NCI-H2171 (cell line): ENCODE measurements around the gene USP4.
"Not testable (repeated sequence)": the region's sequence is repeated elsewhere in the genome, so short reads cannot be mapped to it uniquely, and the experiment has no call there.

Experiments used
- DNase-seq: peaks from one replicate; lab custom pipeline; 2025; lab: John Stamatoyannopoulos, UW

The USP4 gene

GRCh38 chr3:49349348-49350114 is 9.7 kb upstream of the USP4 start:
- DNase-seq, result no peak

DNA sequence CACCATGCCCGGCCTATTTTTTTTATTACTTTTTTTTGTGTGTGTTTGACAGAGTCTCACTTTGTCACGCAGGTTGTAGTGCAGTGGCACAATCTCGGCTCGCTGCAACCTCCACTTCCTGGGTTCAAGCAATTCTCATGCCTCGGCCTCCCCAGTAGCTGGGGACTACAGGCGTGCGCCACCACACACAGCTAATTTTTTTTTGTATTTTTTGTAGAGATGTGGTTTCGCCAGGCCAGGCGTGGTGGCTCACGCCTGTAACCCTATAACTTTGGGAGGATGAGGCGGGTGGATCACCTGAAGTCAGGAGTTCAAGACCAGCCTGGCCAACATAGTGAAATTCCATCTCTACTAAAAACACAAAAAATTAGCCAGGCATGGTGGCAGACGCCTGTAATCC is 8.5 kb upstream of the USP4 start:
- not testable (repeated sequence) for DNase-seq

GRCh38 chr3:49346797-49347251 is 7.0 kb upstream of the USP4 start:
- no peak for DNase-seq

- DNase-seq, result no peak
These were observed 3.3 kb upstream of the USP4 start for GRCh38 chr3:49343163-49343562.

- DNase-seq, result no peak
These were observed 2.1 kb upstream of the USP4 start for GRCh38 chr3:49341996-49342395.

DNA sequence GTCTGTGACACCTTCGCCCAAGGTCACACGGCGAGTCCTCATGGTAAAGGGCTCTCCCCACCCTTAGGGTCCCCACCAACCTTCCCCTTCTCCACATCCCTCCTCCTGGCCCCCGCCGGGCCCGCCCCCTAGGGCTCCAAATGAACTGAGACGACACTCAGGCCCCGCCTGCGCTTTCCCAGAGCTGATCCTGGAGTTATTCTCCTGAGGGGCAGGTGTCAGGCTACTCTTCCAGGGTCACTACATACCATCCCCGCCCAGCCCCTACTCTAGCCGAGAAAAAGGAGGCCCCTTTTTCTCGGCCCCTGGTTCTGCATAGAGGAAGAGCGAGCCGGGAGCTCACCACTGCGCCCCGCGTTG is 292 bp downstream of the USP4 start:
- no peak for DNase-seq

GRCh38 chr3:49333916-49334633 is 5.8 kb downstream of the USP4 start:
- DNase-seq, result no peak

DNA sequence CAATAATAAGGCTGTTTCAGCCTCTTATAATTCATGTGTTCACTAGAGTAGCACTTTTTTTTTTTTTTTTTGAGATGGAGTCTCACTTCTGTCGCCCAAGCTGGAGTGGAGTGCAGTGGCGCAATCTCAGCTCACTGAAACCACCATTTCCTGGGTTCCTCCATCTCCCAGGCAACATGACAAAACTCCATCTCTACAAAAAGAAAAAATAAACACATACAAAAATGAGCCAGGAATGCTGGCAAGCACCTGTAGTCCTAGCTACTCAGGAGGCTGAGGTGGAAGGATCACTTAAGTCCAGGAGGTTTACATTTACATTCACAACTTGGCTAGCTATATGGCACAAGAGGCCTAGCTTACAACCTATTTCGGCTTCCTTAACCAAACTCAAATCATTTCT is 6.8 kb downstream of the USP4 start:
- no peak for DNase-seq

GRCh38 chr3:49329186-49329585 is 10.7 kb downstream of the USP4 start:
- DNase-seq, result no peak

- DNase-seq, result not testable (repeated sequence)
These were observed 11.5 kb downstream of the USP4 start for GRCh38 chr3:49328350-49328749.

DNA sequence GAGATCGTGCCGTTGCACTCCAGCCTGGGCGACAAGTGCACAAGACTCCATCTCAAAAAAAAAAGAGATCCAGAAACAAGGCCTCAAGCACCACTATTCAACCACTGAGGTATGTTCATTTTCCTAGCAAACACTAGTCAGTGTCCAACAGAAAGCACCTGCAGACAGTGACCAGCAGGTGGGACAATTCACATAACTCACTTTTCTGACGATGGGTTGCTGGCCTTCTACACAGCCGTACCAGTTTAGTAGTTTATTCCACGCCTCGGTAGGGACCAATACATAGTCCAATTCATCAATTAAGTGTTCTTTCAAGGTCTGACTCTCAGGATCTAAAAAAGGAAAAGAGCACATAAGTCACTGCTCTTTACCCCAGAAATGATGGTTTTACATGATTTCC is 12.4 kb downstream of the USP4 start:
- DNase-seq, result no peak

- DNase-seq, result no peak
These were observed 15.1 kb downstream of the USP4 start for GRCh38 chr3:49324768-49325167.

GRCh38 chr3:49316696-49317457 is 23.0 kb downstream of the USP4 start:
- DNase-seq, result no peak

GRCh38 chr3:49313896-49314688 is 25.8 kb downstream of the USP4 start:
- DNase-seq, result no peak

GRCh38 chr3:49311283-49311682 is 28.6 kb downstream of the USP4 start:
- no peak for DNase-seq

- DNase-seq, result no peak
These were observed 29.2 kb downstream of the USP4 start for GRCh38 chr3:49310677-49311076.

- DNase-seq, result no peak
These were observed 34.2 kb downstream of the USP4 start for GRCh38 chr3:49305608-49306007.

DNA sequence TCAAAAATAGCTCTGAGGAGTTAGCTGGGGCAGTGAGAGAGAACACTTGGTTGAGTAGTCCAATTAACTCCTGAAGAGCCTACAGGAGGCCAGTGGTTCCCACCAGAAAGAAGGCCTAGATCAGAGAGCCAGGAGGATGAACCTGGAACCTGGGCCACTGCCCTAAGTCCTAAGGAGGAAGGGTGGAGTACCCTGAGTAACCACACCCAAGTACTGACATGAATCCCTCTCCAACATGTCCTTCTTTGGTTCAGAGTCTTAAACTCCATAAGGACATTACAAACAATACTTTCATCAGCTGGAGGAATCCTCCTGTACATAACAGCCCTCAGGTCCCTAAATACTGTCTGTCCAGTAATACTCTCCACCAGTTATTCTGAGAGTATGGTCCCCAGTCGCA is 37.2 kb downstream of the USP4 start:
- DNase-seq, result no peak

DNA sequence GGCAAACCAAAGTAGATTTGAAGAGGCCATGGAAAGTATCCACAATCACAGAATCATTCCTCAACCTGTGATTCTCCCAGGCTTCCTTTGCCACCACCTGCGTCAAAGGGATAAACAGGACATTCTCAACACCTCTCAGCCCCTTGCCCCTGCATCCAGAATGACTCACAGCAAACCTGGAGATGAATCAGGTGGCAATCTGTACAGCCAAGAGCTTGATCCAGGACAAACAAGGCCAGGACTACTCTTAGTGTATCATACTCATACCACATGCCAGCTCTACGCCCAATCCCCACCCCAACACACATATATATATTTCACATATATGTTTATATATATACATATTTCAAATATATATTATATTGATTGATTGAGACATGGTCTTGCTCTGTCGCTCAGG is 39.3 kb downstream of the USP4 start:
- DNase-seq, result no peak

DNA sequence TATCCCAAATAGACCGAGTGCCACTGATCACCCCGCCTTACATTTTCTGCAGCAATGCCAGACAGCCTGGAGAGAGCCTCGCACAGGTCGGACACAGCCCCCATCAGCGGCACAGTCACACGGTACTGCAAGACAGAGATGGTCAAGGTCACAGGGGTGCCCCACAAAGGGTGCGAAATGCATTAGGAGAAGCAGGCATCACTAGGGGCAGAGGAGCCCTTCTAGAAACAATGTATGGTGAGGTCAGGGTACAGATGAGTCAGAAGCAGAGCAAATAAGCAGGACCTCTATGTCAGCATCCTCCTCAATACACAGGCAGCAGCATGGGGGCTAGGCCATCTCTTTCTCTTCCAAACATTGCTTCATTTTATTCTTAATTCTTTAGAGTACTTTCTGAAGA is 41.3 kb downstream of the USP4 start:
- DNase-seq, result no peak

DNA sequence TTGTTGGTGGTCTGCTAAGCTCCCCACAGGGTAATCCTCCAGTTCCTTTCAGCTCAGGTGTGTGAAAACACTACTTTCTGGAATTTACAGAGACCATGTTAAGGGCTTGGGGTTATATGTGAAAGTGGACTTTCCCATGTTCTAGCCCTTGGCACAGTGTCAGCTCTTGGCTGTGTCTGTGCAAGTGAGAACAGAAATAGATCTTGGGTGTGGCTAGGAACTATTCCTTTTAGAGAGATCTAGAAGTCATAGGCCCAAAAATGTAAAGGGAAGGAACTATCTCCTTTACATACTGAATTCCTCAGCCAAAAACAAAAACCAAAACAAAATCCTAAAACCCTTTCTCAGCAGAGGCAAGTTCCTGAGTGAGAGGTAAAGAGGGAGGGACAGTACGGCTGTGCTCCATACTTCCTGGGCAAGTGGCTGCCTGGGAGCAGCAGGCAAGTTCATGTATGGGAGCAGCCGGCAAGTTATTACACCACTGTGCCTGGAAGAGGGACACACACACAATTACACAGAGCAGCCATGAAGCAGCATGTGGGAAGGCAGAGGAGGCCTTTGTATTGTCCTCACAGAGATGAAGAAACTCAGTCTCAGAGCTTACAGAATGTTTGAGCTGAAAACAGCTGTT is 43.0 kb downstream of the USP4 start:
- DNase-seq, result no peak
